Measurements from ENCODE around the gene LINGO1. TPM values are rescaled to one million over a fixed set of nuclear protein-coding genes. Genes with fewer than 3 reads are reported as not detected.

The LINGO1 gene, protein sequence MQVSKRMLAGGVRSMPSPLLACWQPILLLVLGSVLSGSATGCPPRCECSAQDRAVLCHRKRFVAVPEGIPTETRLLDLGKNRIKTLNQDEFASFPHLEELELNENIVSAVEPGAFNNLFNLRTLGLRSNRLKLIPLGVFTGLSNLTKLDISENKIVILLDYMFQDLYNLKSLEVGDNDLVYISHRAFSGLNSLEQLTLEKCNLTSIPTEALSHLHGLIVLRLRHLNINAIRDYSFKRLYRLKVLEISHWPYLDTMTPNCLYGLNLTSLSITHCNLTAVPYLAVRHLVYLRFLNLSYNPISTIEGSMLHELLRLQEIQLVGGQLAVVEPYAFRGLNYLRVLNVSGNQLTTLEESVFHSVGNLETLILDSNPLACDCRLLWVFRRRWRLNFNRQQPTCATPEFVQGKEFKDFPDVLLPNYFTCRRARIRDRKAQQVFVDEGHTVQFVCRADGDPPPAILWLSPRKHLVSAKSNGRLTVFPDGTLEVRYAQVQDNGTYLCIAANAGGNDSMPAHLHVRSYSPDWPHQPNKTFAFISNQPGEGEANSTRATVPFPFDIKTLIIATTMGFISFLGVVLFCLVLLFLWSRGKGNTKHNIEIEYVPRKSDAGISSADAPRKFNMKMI
- not detected in 2 replicates for total RNA-seq

GRCh38 chr15:77632534-77633133 lies at the start of gene LINGO1:
Gene LINGO1, minus strand, starts transcription at chr15:77632912. Its CDS starts 597 bp downstream, at chr15:77632315.

Other genes starting within 250 kb of the LINGO1 start
- gene PEAK1, start 212.8 kb downstream of the LINGO1 start, total RNA-seq: 5.1 and 5.8 TPM in 2 replicates
- gene HMG20A, start 212.0 kb downstream of the LINGO1 start, total RNA-seq: 12.4 and 14.9 TPM in 2 replicates

All from tracheal epithelial cell (primary cell).